ENCODE results near the gene NCK2.

The NCK2 gene

GRCh38 chr2:105791229-105791628 lies 46.5 kb downstream of the NCK2 start:
- Histone ChIP-seq H3F3A (ENCODE audit: insufficient read depth) (no peaks in the 10 kb centered on the region), H3K4me3 (ENCODE audit: insufficient read depth, low read length, poor library complexity, severe bottlenecking) (no peak overlapping the region), H3K79me2 (ENCODE audit: insufficient read depth, low read length) (no peaks in the 10 kb centered on the region), H3K27ac (ENCODE audit: low read depth, low read length) (no peak overlapping the region), H3K36me3 (ENCODE audit: low read length) (no peaks in the 10 kb centered on the region), H4K20me1 (ENCODE audit: low read depth, low read length) (no peaks in the 10 kb centered on the region), H3K9me2 (replicated peaks; ENCODE audit: insufficient read depth, low read length) (peaks cover 5% of the 10 kb centered on the region; the same call in 1 of the 2 replicates), H3K9me3 (ENCODE audit: insufficient read depth, low read length) (no peaks in the 10 kb centered on the region), H3K27me3 (ENCODE audit: low read length) (no peaks in the 10 kb centered on the region), H3K4me2 (ENCODE audit: low read depth, low read length, poor library complexity, severe bottlenecking) (no peak overlapping the region), H3K9ac (ENCODE audit: low read length) (no peak overlapping the region), H2AFZ (ENCODE audit: low read depth, low read length, severe bottlenecking) (no peak overlapping the region)
- no peak for TF ChIP-seq EZH2phosphoT487 (conservative IDR thresholded peaks at IDR 0.05; ENCODE audit: low read length)
- no peak for TF ChIP-seq CTCF (IDR thresholded peaks at IDR 0.05; ENCODE audit: insufficient read depth, low read length, poor library complexity, severe bottlenecking)

DNA sequence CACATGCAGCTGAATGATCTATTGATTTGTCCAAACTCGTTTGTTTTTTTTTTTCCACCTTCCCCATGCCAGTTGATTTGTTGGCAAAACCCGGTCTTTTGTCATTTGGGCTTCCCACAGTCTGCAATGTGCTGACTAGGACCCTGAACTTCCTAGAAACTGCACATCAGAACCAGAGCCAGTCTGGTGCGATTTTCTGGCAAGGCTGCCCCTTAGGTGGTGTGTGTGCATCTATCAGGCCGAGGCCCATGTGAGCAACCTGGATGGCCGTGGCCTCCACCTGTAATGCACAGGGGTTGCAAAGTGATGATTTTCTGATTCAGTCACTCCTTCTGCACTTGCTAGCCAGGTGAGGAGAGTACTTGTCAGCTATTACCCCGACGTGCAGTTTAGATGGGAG lies 47.8 kb downstream of the NCK2 start:
- H4K20me1 ChIP-seq (ENCODE audit: low read depth, low read length): no peaks in the 10 kb centered on the region

DNA sequence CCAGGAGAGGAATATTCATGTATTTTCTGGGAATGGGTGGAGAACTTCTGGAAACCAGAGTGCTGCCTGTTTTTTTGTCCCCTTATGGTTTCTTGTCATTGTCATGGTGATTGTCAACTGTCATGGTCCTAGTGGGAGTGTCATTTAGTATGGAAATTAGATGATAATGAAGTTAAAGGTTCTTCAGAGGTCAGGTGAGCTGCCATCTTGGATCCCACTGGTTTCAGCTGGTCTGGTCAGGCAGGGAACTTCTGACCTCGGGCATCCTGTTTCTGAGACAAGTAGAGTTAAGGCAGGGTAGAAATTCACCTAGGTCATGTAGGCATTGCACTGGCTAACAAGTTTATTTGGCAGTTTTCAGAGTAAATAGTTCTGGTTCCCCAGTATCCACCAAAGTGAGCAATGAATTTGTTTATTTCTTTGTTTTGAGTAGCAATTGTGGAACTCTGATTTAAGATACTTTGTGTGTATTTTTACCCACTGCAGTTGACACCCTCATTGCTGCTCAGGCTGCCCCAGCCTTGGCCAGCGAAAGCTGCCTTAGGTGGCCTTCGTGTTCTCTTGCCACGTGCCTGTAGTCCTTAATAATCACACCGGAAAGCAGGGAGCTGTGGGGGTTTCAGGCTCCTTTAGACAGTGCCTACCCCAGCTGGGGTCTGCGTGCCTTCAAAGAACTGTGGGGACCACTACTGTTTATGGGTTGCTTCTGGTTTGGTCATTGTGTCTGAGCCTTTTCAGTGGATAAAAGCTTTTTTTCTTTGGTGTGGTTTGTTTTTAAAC lies 48.7 kb downstream of the NCK2 start:
- H3K4me3 ChIP-seq (ENCODE audit: insufficient read depth, low read length, poor library complexity, severe bottlenecking): no peak overlapping the region
- no peak overlapping the region for H3K9ac ChIP-seq (ENCODE audit: low read length)
- H3K9me3 ChIP-seq (ENCODE audit: insufficient read depth, low read length): no peaks in the 10 kb centered on the region
- no peak overlapping the region for H3K4me2 ChIP-seq (ENCODE audit: low read depth, low read length, poor library complexity, severe bottlenecking)
- no peak for TF ChIP-seq CTCF (IDR thresholded peaks at IDR 0.05; ENCODE audit: insufficient read depth, low read length, poor library complexity, severe bottlenecking)
- H3K36me3 ChIP-seq (ENCODE audit: low read length): no peaks in the 10 kb centered on the region
- H3K27ac ChIP-seq (ENCODE audit: low read depth, low read length): no peak overlapping the region
- H4K20me1 ChIP-seq (ENCODE audit: low read depth, low read length): no peaks in the 10 kb centered on the region
- H3K9me2 ChIP-seq (replicated peaks; ENCODE audit: insufficient read depth, low read length): peaks cover 5% of the 10 kb centered on the region; the same call in 1 of the 2 replicates
- H2AFZ ChIP-seq (ENCODE audit: low read depth, low read length, severe bottlenecking): no peak overlapping the region
- no peaks in the 10 kb centered on the region for H3K79me2 ChIP-seq (ENCODE audit: insufficient read depth, low read length)
- no peaks in the 10 kb centered on the region for H3F3A ChIP-seq (ENCODE audit: insufficient read depth)
- H3K27me3 ChIP-seq (ENCODE audit: low read length): no peaks in the 10 kb centered on the region

More for the DNA sequence above, 47.8 kb downstream of the NCK2 start:
- Histone ChIP-seq H2AFZ (ENCODE audit: low read depth, low read length, severe bottlenecking) (no peak overlapping the region), H3K4me2 (ENCODE audit: low read depth, low read length, poor library complexity, severe bottlenecking) (no peak overlapping the region), H3F3A (ENCODE audit: insufficient read depth) (no peaks in the 10 kb centered on the region), H3K27me3 (ENCODE audit: low read length) (no peaks in the 10 kb centered on the region), H3K9me3 (ENCODE audit: insufficient read depth, low read length) (no peaks in the 10 kb centered on the region), H3K9me2 (replicated peaks; ENCODE audit: insufficient read depth, low read length) (peaks cover 5% of the 10 kb centered on the region; the same call in 1 of the 2 replicates), H3K9ac (ENCODE audit: low read length) (no peak overlapping the region), H3K79me2 (ENCODE audit: insufficient read depth, low read length) (no peaks in the 10 kb centered on the region), H3K27ac (ENCODE audit: low read depth, low read length) (no peak overlapping the region), H3K4me3 (ENCODE audit: insufficient read depth, low read length, poor library complexity, severe bottlenecking) (no peak overlapping the region), H3K36me3 (ENCODE audit: low read length) (no peaks in the 10 kb centered on the region)
- TF ChIP-seq CTCF (IDR thresholded peaks at IDR 0.05; ENCODE audit: insufficient read depth, low read length, poor library complexity, severe bottlenecking) (no peak), EZH2phosphoT487 (conservative IDR thresholded peaks at IDR 0.05; ENCODE audit: low read length) (no peak)
